GM12878 (cell line): ENCODE results near the gene SULT1C3. TPM values are rescaled to one million over a fixed set of nuclear protein-coding genes. Genes with fewer than 3 reads are reported as not detected.

Experiments used
- ATAC-seq: fragments of 200-7000 bp; cut with Tn5 transposase; 3 replicates; pipeline ENCODE4 v1.9.1; 2020; ENCODE audit warnings: mild to moderate bottlenecking, moderate library complexity
- BruUV-seq: library from RNA; stranded (reverse); fragments of 400-500 nt; replicated peaks from 2 replicates; lab custom pipeline; 2021; lab: Mats Ljungman, UMichigan
- CTCF ChIA-PET: fragments of 300-600 bp; sonication (Branson Sonifier 250); formaldehyde crosslinking; extraction: SDS; loops from one replicate; lab custom pipeline; 2021; ENCODE audit warnings: inconsistent platforms; lab: Yijun Ruan, JAX
- POLR2A ChIA-PET: fragments of 350-600 bp; formaldehyde crosslinking; extraction: SDS; loops from one replicate; lab custom pipeline; 2021; ENCODE audit warnings: inconsistent platforms; lab: Charles Lee
- RAD21 ChIA-PET: fragments of 300-600 bp; sonication (Branson Sonifier 250); formaldehyde crosslinking; loops from one replicate; lab custom pipeline; 2023; ENCODE audit warnings: antibody characterized with exemption; ENCODE audit not compliant: unreplicated experiment; lab: Charles Lee
- SMC1A ChIA-PET: fragments of 300-600 bp; sonication (Branson Sonifier 250); formaldehyde crosslinking; loops from one replicate; lab custom pipeline; 2023; ENCODE audit not compliant: unreplicated experiment, uncharacterized antibody; lab: Charles Lee
- DNase-seq: peaks from one replicate; pipeline ENCODE4 v3.0.0-alpha.2; 2011; ENCODE audit warnings: low read depth, low spot score
- FAIRE-seq: peaks from 3 replicates; lab custom pipeline; 2011; peaks lifted over from hg19 to GRCh38; lab: Jason Lieb, UNC
- H2AFZ ChIP-seq: 2 replicates; pipeline ENCODE4 v1.6.0; 2011; ENCODE audit warnings: low read depth, low read length, control low read depth; ENCODE audit not compliant: control insufficient read depth
- H3K27ac ChIP-seq: 2 replicates; pipeline ENCODE4 v1.5.1; 2011; ENCODE audit warnings: control low read depth; ENCODE audit not compliant: control insufficient read depth, insufficient read depth
- H3K27me3 ChIP-seq, 2 experiments: replicated peaks in 1 of 2; 2 replicates each; pipeline versions ENCODE4 v1.6.0 to v1.6.1; 2011; ENCODE audit warnings: low read length in 1 of 2; ENCODE audit not compliant: control insufficient read depth in 2 of 2, insufficient read depth in 2 of 2
- H3K36me3 ChIP-seq, 2 experiments: 2 replicates each; pipeline ENCODE4 v1.5.1; 2011; ENCODE audit warnings: low read length in 1 of 2; ENCODE audit not compliant: control insufficient read depth in 2 of 2, insufficient read depth in 2 of 2
- H3K4me1 ChIP-seq: 2 replicates; pipeline ENCODE4 v1.6.1; 2011; ENCODE audit warnings: mild to moderate bottlenecking, low read length, moderate library complexity, mixed read lengths; ENCODE audit not compliant: control insufficient read depth, insufficient read depth
- H3K4me2 ChIP-seq: 2 replicates; pipeline ENCODE4 v1.6.0; 2011; ENCODE audit warnings: control low read depth; ENCODE audit not compliant: control insufficient read depth, insufficient read depth
- H3K4me3 ChIP-seq: fragments of 200-600 bp; sonication (generic); 2 replicates; pipeline ENCODE4 v1.5.1; 2016
- H3K79me2 ChIP-seq: 2 replicates; pipeline ENCODE4 v1.6.0; 2011; ENCODE audit warnings: low read length; ENCODE audit not compliant: control insufficient read depth, insufficient read depth
- H3K9ac ChIP-seq: 2 replicates; pipeline ENCODE4 v1.8.0; 2011; ENCODE audit warnings: low read length, control low read depth, mixed read lengths; ENCODE audit not compliant: control insufficient read depth, insufficient read depth
- H3K9me3 ChIP-seq: replicated peaks from 3 replicates; pipeline ENCODE4 v1.5.1; 2011; ENCODE audit warnings: mild to moderate bottlenecking, low read length; ENCODE audit not compliant: control insufficient read depth, insufficient read depth
- H4K20me1 ChIP-seq: 2 replicates; pipeline ENCODE4 v1.6.0; 2011; ENCODE audit not compliant: control insufficient read depth, insufficient read depth
- ASH2L ChIP-seq: fragments of 300-600, 200-600 bp; sonication (generic); IDR thresholded peaks from 2 replicates; pipeline ENCODE4 v1.6.1; 2017; ENCODE audit warnings: low read depth, mild to moderate bottlenecking, borderline replicate concordance
- CREB1 ChIP-seq: IDR thresholded peaks from 2 replicates; pipeline ENCODE4 v1.6.1; 2012; ENCODE audit warnings: low read depth, mild to moderate bottlenecking, inconsistent platforms
- E2F4 ChIP-seq: IDR thresholded peaks from 2 replicates; pipeline ENCODE4 v1.6.1; 2012; ENCODE audit warnings: low read depth, low read length, improper control_type of control experiment
- HDAC6 ChIP-seq: fragments of 200-600 bp; sonication (generic); IDR thresholded peaks from one replicate; pipeline ENCODE4 v1.8.0; 2017; ENCODE audit warnings: antibody characterized with exemption; ENCODE audit not compliant: unreplicated experiment
- JUNB ChIP-seq: IDR thresholded peaks from 2 replicates; pipeline ENCODE4 v1.6.1; 2016; ENCODE audit warnings: antibody characterized with exemption, mild to moderate bottlenecking
- KLF5 ChIP-seq: fragments of 450-650 bp; IDR thresholded peaks from 2 replicates; pipeline ENCODE4 v1.6.1; 2014; ENCODE audit warnings: mild to moderate bottlenecking; ENCODE audit not compliant: partially characterized antibody
- MLLT1 ChIP-seq: fragments of 450-650 bp; IDR thresholded peaks from 2 replicates; pipeline ENCODE4 v1.6.1; 2016; ENCODE audit warnings: mild to moderate bottlenecking
- MYB ChIP-seq: fragments of 150-350 bp; IDR thresholded peaks from 2 replicates; pipeline ENCODE4 v1.6.1; 2014; ENCODE audit warnings: mild to moderate bottlenecking, low read depth, low read length, borderline replicate concordance
- PRDM15 ChIP-seq: fragments of 450-650 bp; formaldehyde crosslinking; IDR thresholded peaks from 2 replicates; pipeline ENCODE4 v1.4.0; 2020; ENCODE audit warnings: mild to moderate bottlenecking, moderate library complexity
- RBBP5 ChIP-seq: fragments of 200-600 bp; sonication (generic); conservative IDR thresholded peaks from 2 replicates; pipeline ENCODE4 v1.6.1; 2016
- RFX5 ChIP-seq: IDR thresholded peaks from 2 replicates; pipeline ENCODE4 v1.6.1; 2011; ENCODE audit warnings: low read depth, low read length, improper control_type of control experiment
- SUZ12 ChIP-seq: fragments of 200-600 bp; sonication (generic); IDR thresholded peaks from one replicate; pipeline ENCODE4 v1.6.1; 2018; ENCODE audit warnings: antibody characterized with exemption, mild to moderate bottlenecking; ENCODE audit not compliant: unreplicated experiment
- ZBTB33 ChIP-seq: fragments of 450-650 bp; IDR thresholded peaks from 2 replicates; pipeline ENCODE4 v1.6.1; 2017; ENCODE audit warnings: mild to moderate bottlenecking
- WGBS: methylation state at CpG from one replicate; pipeline ENCODE4 v1.1.6; 2016; ENCODE audit warnings: low lambda C conversion rate; ENCODE audit not compliant: insufficient replicate concordance, insufficient coverage; ENCODE audit errors: missing lambda C conversion rate; 5-methylcytosine and 5-hydroxymethylcytosine counted together
- in situ Hi-C: fragments of 300-500 bp; cut with MboI; formaldehyde crosslinking; loops from 9 replicates; pipeline ENCODE4 v1.14.3; 2018; ENCODE audit warnings: mixed read lengths
- intact Hi-C: fragments of 100-400 bp; cut with micrococcal nuclease; formaldehyde crosslinking; loops from one replicate; pipeline ENCODE4 v1.14.2; 2022; ENCODE audit not compliant: unreplicated experiment
- polyA plus RNA-seq, 11 experiments: library from polyadenylated mRNA; depleted of rRNA in 4 of 11; unstranded in 6 of 11; stranded (reverse) in 5 of 11; fragments of >200 nt; fragmentation: Nextera tagmentation in 4 of 11; fragmentation: Illumina TruSeq in 1 of 11; extraction: Ambion mirVana in 4 of 11; extraction: Trizol in 1 of 11; gene quantifications; 1 replicate in 1 of 11; 2 replicates in 10 of 11; pipeline versions ENCODE4 v1.2.1 to v1.2.3, GENCODE V29; 2011 to 2016; ENCODE audit warnings: inconsistent platforms in 2 of 11, missing spikeins in 2 of 11, low read depth in 1 of 11
- total RNA-seq, 4 experiments: library from RNA; depleted of rRNA in 3 of 4; stranded (reverse); fragments of >200 nt in 3 of 4; fragmentation: Illumina TruSeq in 1 of 4; extraction: Trizol in 1 of 4; gene quantifications; 2 replicates each; pipeline versions ENCODE4 v1.2.1 to v1.2.3, GENCODE V29; 2013 to 2021

SULT1C3 gene
- total and polyA plus RNA-seq, 10 of the 15 experiments (the other 5 are each of a cell fraction or from before 2014, with no cell fraction given): not detected

DNA sequence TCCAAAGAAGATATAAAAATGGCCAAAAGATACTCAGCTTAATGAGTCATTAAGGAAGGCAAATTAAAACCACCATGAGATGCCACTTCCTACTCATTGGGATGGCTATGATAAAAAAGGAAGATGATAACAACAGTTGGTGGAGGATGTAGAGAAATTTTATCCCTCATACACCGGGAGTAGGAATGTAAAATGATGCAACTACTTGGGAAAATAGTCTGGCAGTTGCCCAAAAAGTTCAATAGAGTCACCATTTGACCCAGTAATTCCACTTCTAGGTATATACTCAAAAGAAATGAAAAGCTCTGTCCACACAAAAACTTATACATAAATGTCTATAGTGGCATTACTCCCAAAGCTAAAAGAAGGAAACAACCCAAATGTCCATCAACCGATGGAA is 38.9 kb downstream of the SULT1C3 start:
- H3K9ac ChIP-seq: no peak overlapping the region
- no peaks in the 10 kb centered on the region for H3K27me3 ChIP-seq
- H3K4me3 ChIP-seq: no peak overlapping the region
- no peaks in the 10 kb centered on the region for H3K79me2 ChIP-seq
- ChIA-PET RAD21 (no interaction called here), CTCF (no interaction called here), POLR2A (no interaction called here), SMC1A (no interaction called here)
- FAIRE-seq (no peak), ATAC-seq (no peak), DNase-seq (no peak)
- in situ Hi-C loops: no loop called here
- H3K4me2 ChIP-seq: no peak overlapping the region
- no peak for TF ChIP-seq RFX5
- no peak for TF ChIP-seq JUNB
- no peak for TF ChIP-seq CREB1
- TF ChIP-seq HDAC6: no peak
- no peak for TF ChIP-seq RBBP5
- no peak for TF ChIP-seq SUZ12
- no peak for TF ChIP-seq E2F4
- TF ChIP-seq ASH2L: no peak
- no peak for TF ChIP-seq MYB
- no peak for TF ChIP-seq KLF5
- no peak for TF ChIP-seq PRDM15 (CRISPR knock-in tag)
- no peak for TF ChIP-seq MLLT1
- no peak for TF ChIP-seq ZBTB33
- H3K4me1 ChIP-seq: no peaks in the 10 kb centered on the region
- H3K27ac ChIP-seq: no peak overlapping the region
- intact Hi-C loops: no loop called here
- BruUV-seq: no TSS peak
- H3K9me3 ChIP-seq: no peaks in the 10 kb centered on the region
- no peak overlapping the region for H2AFZ ChIP-seq
- no peaks in the 10 kb centered on the region for H3K36me3 ChIP-seq
- no peaks in the 10 kb centered on the region for H4K20me1 ChIP-seq
- WGBS: 42% methylated on average over 2 of the region's 2 CpGs
